Inferior parietal cortex (tissue), 1 donor: ENCODE results near the gene ABCC6.
"Not testable (repeated sequence)": the region's sequence is repeated elsewhere in the genome, so short reads cannot be mapped to it uniquely, and the experiment has no call there.

ENCODE experiments used
- DNase-seq: peaks from one replicate; pipeline ENCODE4 v3.0.0-alpha.2; 2016; ENCODE audit errors: extremely low spot score

The ABCC6 gene

GRCh38 chr16:16161319-16161718 is 62.0 kb downstream of the ABCC6 start:
- DNase-seq: no peak

GRCh38 chr16:16159662-16160061 is 63.6 kb downstream of the ABCC6 start:
- no peak for DNase-seq

GRCh38 chr16:16158741-16159374 is 64.4 kb downstream of the ABCC6 start:
- DNase-seq: no peak

- no peak for DNase-seq
Observed at GRCh38 chr16:16158082-16158658, 65.1 kb downstream of the ABCC6 start.

GRCh38 chr16:16157166-16157565 is 66.1 kb downstream of the ABCC6 start:
- DNase-seq: no peak

GRCh38 chr16:16155234-16155633 is 68.1 kb downstream of the ABCC6 start:
- DNase-seq: no peak

- no peak for DNase-seq
Observed at GRCh38 chr16:16154281-16154951, 68.9 kb downstream of the ABCC6 start.

GRCh38 chr16:16153000-16153399 is 70.3 kb downstream of the ABCC6 start:
- DNase-seq: not testable (repeated sequence)

GRCh38 chr16:16151315-16151714 is 72.0 kb downstream of the ABCC6 start:
- no peak for DNase-seq

GRCh38 chr16:16150878-16151152 is 72.5 kb downstream of the ABCC6 start:
- no peak for DNase-seq

GRCh38 chr16:16150117-16150877 is 73.0 kb downstream of the ABCC6 start:
- peak; percentile 80 for DNase-seq

GRCh38 chr16:16149710-16150116 is 73.6 kb downstream of the ABCC6 start:
- DNase-seq: no peak

- no peak for DNase-seq
Observed at GRCh38 chr16:16148755-16149154, 74.5 kb downstream of the ABCC6 start.

GRCh38 chr16:16148000-16148599 is 75.2 kb downstream of the ABCC6 start:
- not testable (repeated sequence) for DNase-seq

- no peak for DNase-seq
Observed at GRCh38 chr16:16147316-16147999, 75.8 kb downstream of the ABCC6 start.

- DNase-seq: no peak
Observed at GRCh38 chr16:16146380-16147315, 76.6 kb downstream of the ABCC6 start.

GRCh38 chr16:16145286-16145685 is 78.0 kb downstream of the ABCC6 start:
- no peak for DNase-seq

- no peak for DNase-seq
Observed at GRCh38 chr16:16144416-16144815, 78.9 kb downstream of the ABCC6 start.

GRCh38 chr16:16143931-16144330 is 79.4 kb downstream of the ABCC6 start:
- no peak for DNase-seq

GRCh38 chr16:16143038-16143763 is 80.1 kb downstream of the ABCC6 start:
- DNase-seq: no peak
